Esophagus squamous epithelium (tissue), 5 donors: ENCODE measurements around the gene CASK. TPM values are rescaled to one million over a fixed set of nuclear protein-coding genes. Genes with fewer than 3 reads are reported as not detected.
"Not testable (repeated sequence)": the region's sequence is repeated elsewhere in the genome, so short reads cannot be mapped to it uniquely, and the experiment has no call there.

Experiments
- DNase-seq: peaks from one replicate; lab custom pipeline; 2025; lab: John Stamatoyannopoulos, UW
- H3K27ac ChIP-seq, 4 donors: fragments of 200-600 bp; sonication (generic); one replicate each; pipeline ENCODE4 v1.5.1; 2016 to 2019; ENCODE audit warnings: mild to moderate bottlenecking in 1 of 4
- H3K27me3 ChIP-seq, 4 donors: fragments of 200-600 bp; sonication (generic); 1 replicate in 3 of 4; 2 replicates in 1 of 4; pipeline versions ENCODE4 v1.5.1 to v1.6.0; 2017 to 2021; ENCODE audit warnings: antibody characterized with exemption in 1 of 4
- H3K36me3 ChIP-seq, 3 donors: fragments of 200-600 bp; sonication (generic); one replicate each; pipeline ENCODE4 v1.5.1; 2016 to 2019
- H3K4me1 ChIP-seq, 3 donors: fragments of 200-600 bp; sonication (generic); one replicate each; pipeline ENCODE4 v1.5.1; 2017 to 2019
- H3K4me3 ChIP-seq, 4 donors: fragments of 200-600 bp; sonication (generic); 1 replicate in 3 of 4; 2 replicates in 1 of 4; pipeline ENCODE4 v1.5.1; 2016 to 2019; ENCODE audit warnings: mild to moderate bottlenecking in 2 of 4, moderate library complexity in 1 of 4
- H3K9me3 ChIP-seq, 3 donors: fragments of 200-600 bp; sonication (generic); one replicate each; pipeline ENCODE4 v1.5.1; 2016 to 2019
- POLR2A ChIP-seq, 4 donors: fragments of 450-650 bp; IDR thresholded peaks; one replicate each; pipeline ENCODE4 v1.6.1; 2017; ENCODE audit warnings: antibody characterized with exemption in 4 of 4, mild to moderate bottlenecking in 4 of 4, moderate library complexity in 3 of 4
- WGBS, 2 donors: methylation state at CpG; one replicate each; pipeline ENCODE4 v1.1.5; 2018; 5-methylcytosine and 5-hydroxymethylcytosine counted together
- intact Hi-C: fragments of 100-400 bp; cut with DNase I; formaldehyde crosslinking; loops from one replicate; pipeline ENCODE4 v1.15.0; 2022
- total RNA-seq, 4 donors: library from RNA; depleted of rRNA; stranded (reverse); fragments of >200 nt; gene quantifications; one replicate each; pipeline ENCODE4 v1.1.0, GENCODE V29; 2016
- TF ChIP-seq, protein P1 (sequence below), 6 experiments: fragments of 450-650 bp in 4 of 6; fragments of 200-600 bp in 2 of 6; sonication (generic) in 2 of 6; IDR thresholded peaks; one replicate each; pipeline ENCODE4 v1.5.1; 2016 to 2019; ENCODE audit warnings: antibody characterized with exemption in 6 of 6, mild to moderate bottlenecking in 4 of 6, moderate library complexity in 4 of 6
- donor health status: DM: yes; HTN: yes; CAD: no.

The CASK gene
- total RNA-seq, 4 donors from 2014 or later: 32.3 to 57.4 (median 36.0) TPM

- Histone ChIP-seq H3K27ac (no peak overlapping the region), H3K4me3 (no peak overlapping the region), H3K27me3 (no peaks in the 10 kb centered on the region), H3K4me1 (no peaks in the 10 kb centered on the region), H3K9me3 (no peaks in the 10 kb centered on the region), H3K36me3 (no peaks in the 10 kb centered on the region)
- no peak for DNase-seq
- WGBS, 2 donors: 74 to 97% methylated on average over 2 to 3 of the region's 3 CpGs
- no peak for TF ChIP-seq POLR2A (IDR thresholded peaks at IDR 0.05)
- TF ChIP-seq, protein P1, sequence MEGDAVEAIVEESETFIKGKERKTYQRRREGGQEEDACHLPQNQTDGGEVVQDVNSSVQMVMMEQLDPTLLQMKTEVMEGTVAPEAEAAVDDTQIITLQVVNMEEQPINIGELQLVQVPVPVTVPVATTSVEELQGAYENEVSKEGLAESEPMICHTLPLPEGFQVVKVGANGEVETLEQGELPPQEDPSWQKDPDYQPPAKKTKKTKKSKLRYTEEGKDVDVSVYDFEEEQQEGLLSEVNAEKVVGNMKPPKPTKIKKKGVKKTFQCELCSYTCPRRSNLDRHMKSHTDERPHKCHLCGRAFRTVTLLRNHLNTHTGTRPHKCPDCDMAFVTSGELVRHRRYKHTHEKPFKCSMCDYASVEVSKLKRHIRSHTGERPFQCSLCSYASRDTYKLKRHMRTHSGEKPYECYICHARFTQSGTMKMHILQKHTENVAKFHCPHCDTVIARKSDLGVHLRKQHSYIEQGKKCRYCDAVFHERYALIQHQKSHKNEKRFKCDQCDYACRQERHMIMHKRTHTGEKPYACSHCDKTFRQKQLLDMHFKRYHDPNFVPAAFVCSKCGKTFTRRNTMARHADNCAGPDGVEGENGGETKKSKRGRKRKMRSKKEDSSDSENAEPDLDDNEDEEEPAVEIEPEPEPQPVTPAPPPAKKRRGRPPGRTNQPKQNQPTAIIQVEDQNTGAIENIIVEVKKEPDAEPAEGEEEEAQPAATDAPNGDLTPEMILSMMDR (IDR thresholded peaks at IDR 0.05): no peak
- intact Hi-C loops: no loop called here
Measured at GRCh38 chrX:41616935-41617334, 306.4 kb downstream of the CASK start.

DNA sequence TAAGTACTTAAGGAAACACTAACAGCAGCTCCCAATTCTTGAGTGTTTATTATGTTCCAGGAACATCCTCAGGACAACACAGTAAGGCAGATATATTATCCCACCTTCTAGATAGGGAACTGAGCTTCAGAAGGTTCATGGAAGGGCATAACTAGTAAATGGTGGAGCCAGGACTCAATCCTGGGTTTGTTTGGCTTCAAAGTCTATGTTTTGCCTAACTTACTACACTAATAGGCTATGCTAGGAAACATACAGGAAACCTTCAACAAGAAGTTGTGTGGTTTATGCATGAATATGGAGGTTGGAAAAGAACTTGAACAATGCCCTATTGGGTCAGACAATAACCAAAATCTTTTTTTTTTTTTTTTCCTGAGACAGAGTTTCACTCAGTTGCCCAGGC lies 307.1 kb downstream of the CASK start:
- TF ChIP-seq, protein P1 (IDR thresholded peaks at IDR 0.05): no peak
- TF ChIP-seq POLR2A (IDR thresholded peaks at IDR 0.05): no peak
- Histone ChIP-seq H3K36me3 (no peaks in the 10 kb centered on the region), H3K27me3 (no peaks in the 10 kb centered on the region), H3K4me1 (no peaks in the 10 kb centered on the region), H3K4me3 (no peak overlapping the region), H3K9me3 (no peaks in the 10 kb centered on the region), H3K27ac (no peak overlapping the region)
- intact Hi-C loops: no loop called here
- no peak for DNase-seq

DNA sequence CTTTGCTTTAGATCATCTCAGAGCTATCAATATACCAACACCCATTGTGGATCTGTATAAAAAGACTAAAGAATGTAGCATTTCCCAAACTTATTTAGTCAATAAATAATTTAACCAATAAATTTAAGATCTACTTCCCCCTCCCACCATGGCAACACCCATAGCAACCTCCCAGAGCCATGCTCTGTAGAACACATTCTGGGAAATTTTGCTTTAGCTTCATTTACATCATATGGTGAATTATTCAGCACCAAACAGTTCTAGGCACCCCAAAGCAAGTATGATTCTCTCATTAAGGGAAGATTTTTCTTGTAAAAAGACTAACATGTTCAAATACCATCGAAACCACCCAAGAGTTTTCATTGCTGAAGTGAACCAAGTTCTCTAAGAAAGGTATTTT lies 315.1 kb downstream of the CASK start:
- 67 to 100% methylated on average over 1 of the region's 1 CpG for WGBS, 2 donors
- TF ChIP-seq, protein P1 (IDR thresholded peaks at IDR 0.05): no peak
- no peak for TF ChIP-seq POLR2A (IDR thresholded peaks at IDR 0.05)
- intact Hi-C loops: no loop called here
- Histone ChIP-seq H3K4me3 (no peak overlapping the region), H3K36me3 (no peaks in the 10 kb centered on the region), H3K27me3 (no peaks in the 10 kb centered on the region), H3K9me3 (no peaks in the 10 kb centered on the region), H3K4me1 (no peaks in the 10 kb centered on the region), H3K27ac (no peak overlapping the region)
- no peak for DNase-seq

GRCh38 chrX:41607264-41607832 lies 316.0 kb downstream of the CASK start:
- H3K27me3 ChIP-seq: no peaks in the 10 kb centered on the region
- no peaks in the 10 kb centered on the region for H3K36me3 ChIP-seq
- TF ChIP-seq, protein P1 (IDR thresholded peaks at IDR 0.05): no peak
- TF ChIP-seq POLR2A (IDR thresholded peaks at IDR 0.05): no peak
- no peak overlapping the region for H3K4me3 ChIP-seq
- intact Hi-C loops: no loop called here
- no peaks in the 10 kb centered on the region for H3K4me1 ChIP-seq
- 65 to 95% methylated on average over 2 of the region's 2 CpGs for WGBS, 2 donors
- no peak overlapping the region for H3K27ac ChIP-seq
- no peak for DNase-seq
- no peaks in the 10 kb centered on the region for H3K9me3 ChIP-seq

DNA sequence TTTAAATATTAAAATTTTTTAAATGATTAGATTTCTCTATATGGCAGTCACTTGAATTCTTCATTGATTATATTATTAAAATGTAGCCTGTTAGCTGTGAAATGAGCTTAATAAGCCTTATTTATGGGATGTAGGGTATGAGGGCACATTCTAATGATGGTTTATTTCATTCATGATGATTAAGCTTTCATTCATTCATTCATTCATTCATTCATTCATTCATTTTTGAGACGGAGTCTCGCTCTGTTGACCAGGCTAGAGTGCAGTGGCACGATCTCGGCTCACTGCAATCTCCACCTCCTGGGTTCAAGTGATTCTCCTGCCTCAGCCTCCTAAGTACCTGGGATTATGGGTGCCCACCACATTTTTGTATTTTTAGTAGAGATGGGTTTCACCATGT lies 317.3 kb downstream of the CASK start:
- H3K4me1 ChIP-seq, H3K27ac ChIP-seq, H3K4me3 ChIP-seq, intact Hi-C loops, DNase-seq, H3K36me3 ChIP-seq, H3K9me3 ChIP-seq, H3K27me3 ChIP-seq: not testable (repeated sequence)
- 90 to 94% methylated on average over 4 of the region's 4 CpGs for WGBS, 2 donors
